Activated T-cell treated with anti-CD3 and anti-CD28 coated beads, Interleukin-2, amount 50 U/mL, for 4 hours (primary cell): ENCODE results near the gene GLB1L. TPM values are rescaled to one million over a fixed set of nuclear protein-coding genes. Genes with fewer than 3 reads are reported as not detected.
A peak's percentile ranks its signal among the peaks of the same experiment; 100 is the strongest.

ENCODE experiments used
- ATAC-seq, 2 donors: fragments of 200-7000 bp; cut with Tn5 transposase; one replicate each; pipeline ENCODE4 v1.10.0; 2021
- DNase-seq: peaks from one replicate; pipeline ENCODE4 v3.0.0-alpha.2; 2020
- H3K27me3 Mint-ChIP-seq: one replicate; pipeline ENCODE4 v1.8.0; 2021; ENCODE audit warnings: low read depth, mixed read lengths
- H3K36me3 Mint-ChIP-seq: one replicate; pipeline ENCODE4 v1.8.0; 2022; ENCODE audit warnings: mixed read lengths; ENCODE audit not compliant: insufficient read depth
- H3K4me1 Mint-ChIP-seq: one replicate; pipeline ENCODE4 v1.8.0; 2021; ENCODE audit warnings: low read depth, mixed read lengths
- H3K4me3 Mint-ChIP-seq: one replicate; pipeline ENCODE4 v1.8.0; 2021; ENCODE audit warnings: mild to moderate bottlenecking, moderate library complexity, mixed read lengths
- H3K9me3 Mint-ChIP-seq: one replicate; pipeline ENCODE4 v1.8.0; 2021; ENCODE audit warnings: mixed read lengths
- total RNA-seq, 3 donors: library from RNA; stranded (reverse); gene quantifications; one replicate each; pipeline ENCODE4 v1.2.1, GENCODE V29; 2021

GLB1L gene
- total RNA-seq, 3 donors from 2014 or later, result 2.3 to 3.2 (median 3.0) TPM

GRCh38 chr2:219252570-219252899, 7.3 kb upstream of the GLB1L start:
- Mint-ChIP-seq H3K4me3 (peak overlapping the region; percentile 86), H3K36me3 (peaks cover 30% of the 10 kb centered on the region), H3K27me3 (no peaks in the 10 kb centered on the region), H3K9me3 (no peaks in the 10 kb centered on the region), H3K4me1 (peaks cover 64% of the 10 kb centered on the region)
- no peak for ATAC-seq
- DNase-seq, result peak; percentile 34

GRCh38 chr2:219252084-219252483, 6.8 kb upstream of the GLB1L start:
- Mint-ChIP-seq H3K4me1 (peaks cover 69% of the 10 kb centered on the region), H3K4me3 (peak overlapping the region; percentile 86), H3K36me3 (peaks cover 30% of the 10 kb centered on the region), H3K9me3 (no peaks in the 10 kb centered on the region), H3K27me3 (no peaks in the 10 kb centered on the region)
- DNase-seq (peak; percentile 36), ATAC-seq (no peak)

GRCh38 chr2:219251656-219252055, 6.4 kb upstream of the GLB1L start:
- H3K36me3 Mint-ChIP-seq, result peaks cover 30% of the 10 kb centered on the region
- H3K9me3 Mint-ChIP-seq, result no peaks in the 10 kb centered on the region
- no peaks in the 10 kb centered on the region for H3K27me3 Mint-ChIP-seq
- ATAC-seq (no peak), DNase-seq (no peak)
- peak overlapping the region; percentile 86 for H3K4me3 Mint-ChIP-seq
- H3K4me1 Mint-ChIP-seq, result peaks cover 73% of the 10 kb centered on the region

- ATAC-seq, result no peak
- H3K9me3 Mint-ChIP-seq, result no peaks in the 10 kb centered on the region
- peaks cover 30% of the 10 kb centered on the region for H3K36me3 Mint-ChIP-seq
- H3K4me3 Mint-ChIP-seq, result peak overlapping the region; percentile 86
- no peak for DNase-seq
- peaks cover 74% of the 10 kb centered on the region for H3K4me1 Mint-ChIP-seq
- no peaks in the 10 kb centered on the region for H3K27me3 Mint-ChIP-seq
Observed at GRCh38 chr2:219250049-219250781, 5.0 kb upstream of the GLB1L start.

GRCh38 chr2:219249203-219249980, 4.1 kb upstream of the GLB1L start:
- DNase-seq (peak; percentile 29), ATAC-seq (no peak)
- no peaks in the 10 kb centered on the region for H3K27me3 Mint-ChIP-seq
- H3K4me1 Mint-ChIP-seq, result peaks cover 74% of the 10 kb centered on the region
- H3K4me3 Mint-ChIP-seq, result peak overlapping the region; percentile 86
- H3K36me3 Mint-ChIP-seq, result peaks cover 30% of the 10 kb centered on the region
- no peaks in the 10 kb centered on the region for H3K9me3 Mint-ChIP-seq

GRCh38 chr2:219248845-219249202, 3.6 kb upstream of the GLB1L start:
- Mint-ChIP-seq H3K4me3 (peak overlapping the region; percentile 86), H3K27me3 (no peaks in the 10 kb centered on the region), H3K9me3 (no peaks in the 10 kb centered on the region), H3K36me3 (peaks cover 30% of the 10 kb centered on the region), H3K4me1 (peaks cover 77% of the 10 kb centered on the region)
- no peak for DNase-seq
- ATAC-seq, result no peak

- DNase-seq, result peak; percentile 63
- Mint-ChIP-seq H3K4me3 (peak overlapping the region; percentile 62), H3K4me1 (peaks cover 80% of the 10 kb centered on the region), H3K9me3 (no peaks in the 10 kb centered on the region), H3K36me3 (peaks cover 30% of the 10 kb centered on the region), H3K27me3 (no peaks in the 10 kb centered on the region)
- peak; percentile 57 to 66 for ATAC-seq
Observed at GRCh38 chr2:219247678-219248642, 2.7 kb upstream of the GLB1L start.

GRCh38 chr2:219246559-219246958, 1.3 kb upstream of the GLB1L start:
- peaks cover 70% of the 10 kb centered on the region for H3K4me1 Mint-ChIP-seq
- ATAC-seq (no peak), DNase-seq (no peak)

GRCh38 chr2:219245899-219246230, 621 bp upstream of the GLB1L start:
- Mint-ChIP-seq H3K4me1 (peaks cover 63% of the 10 kb centered on the region), H3K9me3 (no peaks in the 10 kb centered on the region), H3K36me3 (peaks cover 18% of the 10 kb centered on the region), H3K4me3 (peak overlapping the region; percentile 97), H3K27me3 (no peaks in the 10 kb centered on the region)
- DNase-seq (no peak), ATAC-seq (peak in 1 of 2 donors; percentile 9)

More at GRCh38 chr2:219246559-219246958, 1.3 kb upstream of the GLB1L start:
- peak overlapping the region; percentile 97 for H3K4me3 Mint-ChIP-seq
- no peaks in the 10 kb centered on the region for H3K27me3 Mint-ChIP-seq
- no peaks in the 10 kb centered on the region for H3K9me3 Mint-ChIP-seq
- H3K36me3 Mint-ChIP-seq, result peaks cover 24% of the 10 kb centered on the region

GRCh38 chr2:219244789-219245147, 476 bp downstream of the GLB1L start:
- H3K9me3 Mint-ChIP-seq, result no peaks in the 10 kb centered on the region

GRCh38 chr2:219243291-219243761, 1.9 kb downstream of the GLB1L start:
- ATAC-seq (no peak), DNase-seq (no peak)
- Mint-ChIP-seq H3K4me1 (peaks cover 37% of the 10 kb centered on the region), H3K9me3 (no peaks in the 10 kb centered on the region), H3K4me3 (peak overlapping the region; percentile 41), H3K27me3 (no peaks in the 10 kb centered on the region), H3K36me3 (peaks cover 5% of the 10 kb centered on the region)

More at GRCh38 chr2:219244789-219245147, 476 bp downstream of the GLB1L start:
- DNase-seq (no peak), ATAC-seq (no peak)
- Mint-ChIP-seq H3K4me3 (peak overlapping the region; percentile 97), H3K36me3 (peaks cover 11% of the 10 kb centered on the region), H3K4me1 (peaks cover 52% of the 10 kb centered on the region), H3K27me3 (no peaks in the 10 kb centered on the region)

GRCh38 chr2:219234331-219234730, 10.9 kb downstream of the GLB1L start:
- Mint-ChIP-seq H3K4me3 (no peak overlapping the region), H3K36me3 (peaks cover 45% of the 10 kb centered on the region), H3K4me1 (peaks cover 36% of the 10 kb centered on the region), H3K27me3 (no peaks in the 10 kb centered on the region), H3K9me3 (no peaks in the 10 kb centered on the region)
- DNase-seq (no peak), ATAC-seq (no peak)

- ATAC-seq (peak; percentile 22 to 26), DNase-seq (no peak)
- Mint-ChIP-seq H3K4me1 (peaks cover 58% of the 10 kb centered on the region), H3K36me3 (peaks cover 30% of the 10 kb centered on the region), H3K27me3 (no peaks in the 10 kb centered on the region), H3K9me3 (no peaks in the 10 kb centered on the region), H3K4me3 (peak overlapping the region; percentile 94)
Observed at GRCh38 chr2:219230059-219230540, 15.1 kb downstream of the GLB1L start.
